HEK293 (cell line): ENCODE results near the gene TCHP.

Source experiments
- KLF1 ChIP-seq: fragments of 450-650 bp; formaldehyde crosslinking; IDR thresholded peaks from 2 replicates; pipeline ENCODE4 v1.5.1; 2016; ENCODE audit warnings: missing biosample characterization, missing genetic modification characterization
- TF ChIP-seq, protein P1 (sequence below): fragments of 450-650 bp; formaldehyde crosslinking; IDR thresholded peaks from 2 replicates; pipeline ENCODE4 v1.5.1; 2016; ENCODE audit warnings: missing biosample characterization, missing genetic modification characterization

DNA sequence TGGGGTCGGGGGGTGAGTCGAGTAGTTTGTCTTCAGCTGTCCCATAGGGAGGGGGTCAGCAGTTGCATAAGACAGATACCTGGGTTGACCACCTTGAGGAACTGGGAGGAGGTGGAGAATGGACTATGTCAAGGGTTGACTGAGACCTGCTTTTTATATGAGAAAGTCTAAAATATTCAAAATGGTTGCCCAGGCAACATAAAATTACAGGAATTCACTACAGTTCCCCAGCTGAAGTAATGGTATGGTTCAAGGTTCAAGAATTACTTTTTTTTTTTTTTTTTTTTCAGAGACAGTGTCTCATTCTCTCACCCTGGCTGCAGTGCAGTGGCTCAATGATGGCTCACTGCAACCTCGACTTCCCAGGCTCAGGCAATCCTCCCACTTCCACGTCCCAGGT, 5.1 kb upstream of the TCHP start:
- TF ChIP-seq, protein P1, sequence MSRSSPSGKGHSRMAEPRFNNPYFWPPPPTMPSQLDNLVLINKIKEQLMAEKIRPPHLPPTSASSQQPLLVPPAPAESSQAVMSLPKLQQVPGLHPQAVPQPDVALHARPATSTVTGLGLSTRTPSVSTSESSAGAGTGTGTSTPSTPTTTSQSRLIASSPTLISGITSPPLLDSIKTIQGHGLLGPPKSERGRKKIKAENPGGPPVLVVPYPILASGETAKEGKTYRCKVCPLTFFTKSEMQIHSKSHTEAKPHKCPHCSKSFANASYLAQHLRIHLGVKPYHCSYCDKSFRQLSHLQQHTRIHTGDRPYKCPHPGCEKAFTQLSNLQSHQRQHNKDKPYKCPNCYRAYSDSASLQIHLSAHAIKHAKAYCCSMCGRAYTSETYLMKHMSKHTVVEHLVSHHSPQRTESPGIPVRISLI (tag by site-specific recombination), result no peak
- no peak for TF ChIP-seq KLF1
